Measurements from ENCODE around the gene CTNNAL1.

The CTNNAL1 gene

DNA sequence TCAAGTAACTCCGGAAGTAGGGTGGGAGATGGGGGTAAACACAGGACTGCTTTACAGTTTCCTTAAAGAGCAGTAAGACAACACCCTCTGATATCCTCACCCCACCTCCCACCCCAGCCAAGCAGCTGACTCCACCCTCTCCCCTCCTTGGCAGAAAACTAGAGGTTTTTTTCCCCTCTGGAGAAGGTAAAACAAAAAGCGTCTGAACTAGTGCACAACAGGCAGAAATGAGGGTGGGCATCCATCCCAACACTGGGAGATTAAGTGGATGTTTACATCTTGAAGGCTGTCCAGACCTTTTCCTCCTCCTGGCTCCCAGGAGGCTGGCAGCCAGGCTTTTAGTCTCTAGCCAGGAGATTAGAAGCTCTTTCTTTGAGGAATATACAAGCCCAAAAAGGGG, 13.9 kb upstream of the CTNNAL1 start:
- DNase-seq (ENCODE audit: low read depth, low spot score) = no peak

DNA sequence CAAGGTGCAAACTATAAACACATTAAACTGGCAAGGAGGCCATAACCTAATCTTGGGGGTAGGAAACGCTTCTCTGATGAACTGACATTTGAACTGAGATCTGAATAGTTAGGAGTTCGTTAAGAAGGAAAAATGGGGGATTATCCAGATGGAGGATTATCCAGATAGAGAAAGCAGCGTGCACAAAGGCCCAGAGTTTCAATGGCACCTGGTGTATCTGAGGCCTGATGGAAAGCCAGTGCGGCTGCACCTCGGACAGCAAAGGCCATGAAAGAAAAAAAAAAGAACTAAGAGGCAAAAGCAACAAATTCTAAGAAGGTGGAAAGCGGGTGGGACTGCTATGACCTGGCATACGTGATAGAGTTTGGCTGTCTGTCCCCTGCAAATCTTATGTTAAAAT, 13.0 kb upstream of the CTNNAL1 start:
- DNase-seq (ENCODE audit: low read depth, low spot score) = no peak

DNA sequence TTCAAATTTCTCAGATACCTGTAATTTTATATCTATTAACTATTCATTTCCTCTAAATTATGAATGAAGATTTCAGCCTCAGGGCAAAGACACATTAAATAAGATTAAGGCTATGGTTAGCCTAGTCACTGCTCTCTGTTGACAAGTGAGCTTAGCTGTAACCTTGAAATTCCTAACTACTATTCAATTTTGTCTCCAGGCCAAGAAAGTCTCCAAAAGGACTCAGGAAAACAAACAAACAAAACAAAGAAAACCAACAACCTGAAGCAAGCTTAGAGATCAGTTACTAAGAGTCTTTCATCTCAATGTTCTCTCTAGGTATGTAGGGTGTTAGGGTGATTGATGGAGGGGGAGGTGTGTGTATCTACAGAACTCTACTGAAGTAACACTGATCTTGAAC, 9.6 kb upstream of the CTNNAL1 start:
- no peak for DNase-seq (ENCODE audit: low read depth, low spot score)

DNA sequence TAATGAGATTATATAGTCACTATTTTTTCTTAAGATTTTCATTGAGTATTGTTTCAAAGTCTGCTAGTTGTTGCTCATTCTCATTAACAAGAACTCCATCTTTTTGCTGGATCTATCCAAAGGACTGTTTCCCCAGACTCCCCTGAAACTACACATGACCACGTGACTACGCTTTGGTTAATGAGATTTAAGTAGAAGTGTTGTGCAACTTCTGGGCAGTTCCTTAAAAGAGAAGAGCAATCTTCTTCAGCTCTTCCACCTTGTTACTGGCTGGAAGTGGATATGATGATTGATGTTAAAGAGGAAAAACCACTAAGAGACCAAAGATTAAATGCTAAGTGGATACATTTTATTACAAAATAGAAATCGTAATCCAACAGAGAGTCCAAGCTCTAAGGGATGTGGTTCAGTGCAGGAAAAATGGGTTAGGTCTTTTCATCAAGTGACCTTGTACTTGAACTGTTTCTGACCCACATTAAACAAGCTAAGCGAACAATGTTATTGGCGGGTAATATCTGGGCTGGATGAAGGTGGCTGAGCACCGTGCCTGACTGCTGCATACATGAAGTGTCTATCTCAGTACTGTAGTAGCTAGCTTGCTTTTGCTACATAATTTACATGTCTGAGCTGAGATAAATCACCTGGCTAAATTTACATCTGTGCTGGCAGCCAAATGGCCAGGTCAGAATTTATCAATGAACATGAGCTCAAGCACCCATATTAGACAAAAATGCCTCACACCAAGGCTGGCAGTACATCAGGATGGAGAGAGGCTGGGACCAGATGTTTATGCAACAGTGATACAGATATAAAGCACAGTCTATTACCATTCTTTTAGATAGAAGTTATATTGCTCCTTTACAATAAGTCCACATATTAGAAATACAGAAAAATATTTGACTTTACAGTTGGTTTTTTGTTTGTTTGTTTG, 7.5 kb upstream of the CTNNAL1 start:
- no peak for DNase-seq (ENCODE audit: low read depth, low spot score)

- DNase-seq (ENCODE audit: low read depth, low spot score) = no peak
Measured at GRCh38 chr9:109020113-109020512, 6.8 kb upstream of the CTNNAL1 start.

DNA sequence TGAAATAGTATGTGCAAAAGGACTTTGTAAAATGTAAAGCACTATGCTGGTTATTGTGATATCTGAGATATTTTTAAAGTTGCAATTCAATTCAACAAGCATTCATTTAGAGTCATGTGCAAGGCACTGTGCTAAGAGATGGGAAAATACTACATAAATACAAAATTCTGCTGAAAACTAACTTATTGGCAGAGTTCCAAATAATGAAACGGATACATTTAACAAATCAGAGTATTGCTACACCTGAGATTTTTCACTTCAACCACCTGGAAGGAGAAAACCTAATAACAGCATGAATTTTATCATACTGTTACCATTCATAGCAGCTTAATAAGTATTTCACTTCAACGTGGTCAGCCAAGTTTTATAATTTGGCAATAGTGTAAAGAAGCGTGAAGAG, 6.1 kb upstream of the CTNNAL1 start:
- DNase-seq (ENCODE audit: low read depth, low spot score) = no peak

GRCh38 chr9:109017493-109017892, 4.2 kb upstream of the CTNNAL1 start:
- no peak for DNase-seq (ENCODE audit: low read depth, low spot score)

DNA sequence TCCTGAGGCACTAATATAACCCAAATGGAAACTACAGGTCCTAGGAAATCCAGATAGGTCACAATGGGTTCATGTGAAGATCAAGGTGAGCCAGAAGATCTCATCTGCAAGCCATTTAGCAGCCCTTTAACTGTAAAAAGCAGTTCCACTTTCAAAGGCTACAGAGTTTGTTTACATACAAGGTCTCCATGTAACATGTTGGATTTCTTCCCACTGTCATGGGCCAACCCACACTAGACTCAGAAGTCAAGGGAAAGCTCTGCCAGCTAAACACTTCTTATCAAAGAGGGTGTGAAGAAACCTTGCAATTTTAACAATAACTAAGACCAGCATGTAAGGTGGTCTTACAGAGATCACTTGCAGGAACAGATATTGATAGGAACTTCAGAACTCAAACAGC, 3.8 kb upstream of the CTNNAL1 start:
- DNase-seq (ENCODE audit: low read depth, low spot score) = no peak

- no peak for DNase-seq (ENCODE audit: low read depth, low spot score)
Measured at GRCh38 chr9:109016132-109016531, 2.8 kb upstream of the CTNNAL1 start.

- peak; percentile 18 for DNase-seq (ENCODE audit: low read depth, low spot score)
Measured at GRCh38 chr9:109014608-109015280, 1.4 kb upstream of the CTNNAL1 start.

DNA sequence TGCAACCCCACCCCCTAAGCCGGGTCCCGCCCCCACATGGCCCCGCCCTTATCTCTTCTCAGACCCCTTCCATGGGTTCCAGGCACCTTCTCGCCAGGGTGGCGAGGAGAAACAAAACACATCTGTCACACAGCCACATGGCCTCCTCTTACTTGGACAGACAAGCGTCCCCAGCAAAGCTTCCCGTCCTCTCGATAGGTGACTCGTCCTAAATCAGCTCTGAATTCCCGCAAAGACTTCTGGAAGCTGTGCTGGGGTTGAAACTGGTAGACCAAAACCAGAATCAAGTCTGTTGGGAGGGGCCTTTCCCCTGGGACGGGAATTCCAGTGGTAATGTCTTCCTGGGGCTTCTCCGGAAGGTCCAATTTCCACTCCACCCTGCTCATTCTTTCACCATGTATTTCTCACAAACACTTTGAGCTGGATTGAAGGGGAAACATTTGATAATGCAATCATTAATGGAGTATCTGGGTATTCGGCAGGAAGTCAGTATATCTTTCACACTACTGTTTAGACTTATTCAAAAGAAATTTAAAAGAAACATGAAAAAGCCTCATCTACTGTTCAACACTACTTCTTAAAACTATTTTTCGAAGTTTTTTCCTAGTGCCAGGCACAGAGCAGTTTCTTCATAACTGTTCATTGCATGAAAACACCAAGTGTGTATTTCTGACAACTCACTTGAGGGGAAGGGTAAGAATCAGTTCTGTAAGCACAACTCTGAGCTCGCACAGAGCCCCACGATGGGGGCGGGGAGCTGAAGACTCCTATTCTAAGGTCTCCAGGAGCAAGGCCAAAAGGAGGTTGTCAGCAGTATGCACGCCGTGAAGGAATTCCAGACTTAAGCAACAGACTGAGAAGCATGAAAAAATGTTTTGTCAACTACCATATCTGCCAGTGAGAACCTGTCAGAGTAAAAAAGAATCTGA, 644 bp upstream of the CTNNAL1 start:
- peak; percentile 85 for DNase-seq (ENCODE audit: low read depth, low spot score)

GRCh38 chr9:109012009-109012875, 1.1 kb downstream of the CTNNAL1 start:
- peak; percentile 70 for DNase-seq (ENCODE audit: low read depth, low spot score)

GRCh38 chr9:109011231-109011671, 2.0 kb downstream of the CTNNAL1 start:
- DNase-seq (ENCODE audit: low read depth, low spot score) = no peak

DNA sequence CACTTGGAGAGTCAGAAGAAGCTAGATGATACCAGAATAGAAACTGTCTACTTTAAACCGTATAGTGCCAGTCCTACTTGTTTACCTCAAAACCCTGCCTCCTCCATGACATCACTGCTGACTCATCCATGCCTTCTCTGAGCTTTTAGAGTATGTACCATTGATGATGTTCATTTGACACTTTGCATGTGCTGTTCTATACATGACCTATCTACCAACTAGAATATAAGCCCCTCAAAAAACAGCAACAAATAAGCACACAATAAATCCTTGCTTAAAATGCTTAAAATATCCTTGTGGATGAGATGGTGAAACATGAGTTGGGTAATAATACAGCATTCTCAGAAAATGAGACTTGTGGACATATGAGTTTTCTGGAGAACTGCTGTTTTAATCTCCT, 2.6 kb downstream of the CTNNAL1 start:
- no peak for DNase-seq (ENCODE audit: low read depth, low spot score)

DNA sequence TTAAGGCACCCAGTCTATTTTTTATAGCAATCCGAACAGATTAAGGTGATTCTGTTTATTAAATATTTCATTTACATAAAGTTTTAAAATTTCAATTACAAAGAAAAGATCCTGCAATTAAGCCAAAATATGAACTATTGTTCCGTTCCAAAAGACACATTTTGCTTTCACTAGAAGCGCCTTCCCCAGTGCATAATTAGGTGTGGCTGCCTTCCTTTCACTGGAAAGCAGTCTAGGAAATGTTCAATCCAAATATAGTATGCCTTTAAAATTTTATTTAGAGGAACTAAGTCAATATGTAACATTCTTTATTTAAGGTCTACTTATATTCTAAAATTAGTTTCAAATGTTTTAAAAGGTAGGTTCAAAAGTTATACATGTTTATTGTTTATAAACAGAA, 7.6 kb downstream of the CTNNAL1 start:
- no peak for DNase-seq (ENCODE audit: low read depth, low spot score)

GRCh38 chr9:109003116-109003515, 10.2 kb downstream of the CTNNAL1 start:
- DNase-seq (ENCODE audit: low read depth, low spot score) = no peak

DNA sequence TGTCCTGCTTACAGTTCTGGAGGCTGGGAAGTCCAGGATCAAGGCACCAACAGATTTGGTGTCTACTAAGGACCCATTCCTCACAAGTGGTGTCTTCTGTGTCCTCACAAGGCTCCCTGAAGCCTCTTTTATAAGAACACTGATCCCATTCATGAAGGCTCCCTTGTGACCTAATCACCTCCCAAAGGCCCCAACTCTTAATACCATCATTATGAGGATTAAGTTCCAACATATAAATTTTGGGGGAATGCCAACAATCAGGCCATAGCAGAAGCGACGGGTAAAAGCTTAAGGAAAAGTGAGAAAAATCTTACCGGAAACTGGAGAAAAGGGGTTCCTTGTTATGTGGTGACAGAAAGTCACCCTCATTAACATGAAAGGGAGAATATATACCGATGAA, 11.2 kb downstream of the CTNNAL1 start:
- DNase-seq (ENCODE audit: low read depth, low spot score) = no peak

- DNase-seq (ENCODE audit: low read depth, low spot score) = no peak
Measured at GRCh38 chr9:109001275-109001676, 12.0 kb downstream of the CTNNAL1 start.

DNA sequence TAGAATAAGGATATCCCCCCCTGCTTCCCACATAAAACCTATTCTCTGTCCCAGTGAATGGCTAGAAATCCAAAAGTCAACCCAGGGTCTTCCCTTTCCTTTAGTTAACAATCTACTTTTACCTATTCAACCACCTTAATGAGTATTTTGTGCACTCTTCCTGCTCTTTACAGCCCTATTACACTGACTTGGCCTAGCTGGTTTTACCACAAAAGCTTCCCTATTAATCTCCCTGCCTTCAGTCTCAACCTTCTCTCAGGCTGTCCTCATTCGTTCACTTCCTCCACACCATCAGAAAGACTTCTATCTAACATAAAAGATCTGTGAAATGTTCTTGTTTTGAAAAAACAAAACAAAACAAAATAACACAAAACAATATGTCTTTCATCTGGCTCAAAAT, 16.2 kb downstream of the CTNNAL1 start:
- DNase-seq (ENCODE audit: low read depth, low spot score) = no peak

GRCh38 chr9:108996643-108997042, 16.7 kb downstream of the CTNNAL1 start:
- DNase-seq (ENCODE audit: low read depth, low spot score) = no peak

DNA sequence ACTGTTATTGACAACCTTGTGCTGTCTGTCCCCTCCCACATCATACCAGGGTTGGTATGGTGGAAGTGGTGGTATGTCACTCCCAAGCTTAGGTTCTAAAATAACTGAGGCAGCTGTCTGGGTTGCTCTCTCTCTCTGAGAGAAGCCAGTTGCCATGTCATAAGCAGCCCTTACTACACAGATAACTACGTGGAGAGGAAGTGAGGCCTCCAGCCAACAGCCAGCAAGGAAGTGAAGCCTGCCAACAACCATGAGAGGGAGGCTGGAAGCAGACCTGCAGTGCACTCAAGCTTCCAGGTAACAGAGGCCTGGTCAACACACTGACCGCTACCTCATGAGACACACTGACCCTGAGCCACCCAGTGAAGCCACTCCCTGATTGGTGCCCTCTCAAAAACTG, 18.6 kb downstream of the CTNNAL1 start:
- no peak for DNase-seq (ENCODE audit: low read depth, low spot score)

Data from ELF-1 (cell line).